SK-N-SH treated with all-trans-retinoic acid at 6 μM for 48 hours (cell line): ENCODE data around the gene MPPED2.

ENCODE experiments used
- ATAC-seq: fragments of 200-7000 bp; cut with Tn5 transposase; 3 replicates; pipeline ENCODE4 v1.9.1; 2020; ENCODE audit warnings: mild to moderate bottlenecking, moderate library complexity
- BACH2 ChIP-seq: fragments of 250-450 bp; sonication (Bioruptor Pico); IDR thresholded peaks from 2 replicates; pipeline ENCODE4 v1.9.0; 2021; ENCODE audit warnings: mild to moderate bottlenecking, borderline replicate concordance
- CSDC2 ChIP-seq: fragments of 250-450 bp; sonication (Bioruptor Pico); IDR thresholded peaks from 2 replicates; pipeline ENCODE4 v1.5.0; 2020; ENCODE audit warnings: mild to moderate bottlenecking, moderate library complexity
- ESRRG ChIP-seq: fragments of 250-450 bp; sonication (Bioruptor Pico); IDR thresholded peaks from 2 replicates; pipeline ENCODE4 v1.6.1; 2021; ENCODE audit warnings: mild to moderate bottlenecking
- GLIS3 ChIP-seq: fragments of 250-450 bp; sonication (Bioruptor Pico); IDR thresholded peaks from 2 replicates; pipeline ENCODE4 v1.5.0; 2020; ENCODE audit warnings: mild to moderate bottlenecking, moderate library complexity
- ISL1 ChIP-seq: fragments of 250-450 bp; sonication (Bioruptor Pico); IDR thresholded peaks from 2 replicates; pipeline ENCODE4 v2.1.2; 2022; ENCODE audit warnings: mild to moderate bottlenecking, moderate library complexity
- OSR1 ChIP-seq: fragments of 250-450 bp; sonication (Bioruptor Pico); IDR thresholded peaks from 2 replicates; pipeline ENCODE4 v1.8.0; 2022; ENCODE audit warnings: moderate library complexity, mild to moderate bottlenecking, inconsistent platforms
- PPARA ChIP-seq: fragments of 250-450 bp; sonication (Bioruptor Pico); IDR thresholded peaks from 2 replicates; pipeline ENCODE4 v1.5.0; 2020; ENCODE audit warnings: mild to moderate bottlenecking, borderline replicate concordance
- RARB ChIP-seq: fragments of 250-450 bp; sonication (Bioruptor Pico); IDR thresholded peaks from 2 replicates; pipeline ENCODE4 v1.8.0; 2021; ENCODE audit warnings: mild to moderate bottlenecking, moderate library complexity
- SNAI2 ChIP-seq: fragments of 250-450 bp; sonication (Bioruptor Pico); IDR thresholded peaks from 2 replicates; pipeline ENCODE4 v1.5.0; 2020; ENCODE audit warnings: mild to moderate bottlenecking, moderate library complexity
- TCF4 ChIP-seq: fragments of 250-450 bp; sonication (Bioruptor Pico); IDR thresholded peaks from 2 replicates; pipeline ENCODE4 v1.8.0; 2021; ENCODE audit warnings: mild to moderate bottlenecking, moderate library complexity, borderline replicate concordance
- TOX ChIP-seq: fragments of 250-450 bp; sonication (Bioruptor Pico); IDR thresholded peaks from 2 replicates; pipeline ENCODE4 v1.8.0; 2021; ENCODE audit warnings: mild to moderate bottlenecking, moderate library complexity, borderline replicate concordance
- ZC3H10 ChIP-seq: fragments of 250-450 bp; sonication (Bioruptor Pico); IDR thresholded peaks from 2 replicates; pipeline ENCODE4 v1.5.1; 2021; ENCODE audit warnings: mild to moderate bottlenecking, moderate library complexity
- ZFP3 ChIP-seq: fragments of 250-450 bp; sonication (Bioruptor Pico); IDR thresholded peaks from 2 replicates; pipeline ENCODE4 v1.5.0; 2020; ENCODE audit warnings: mild to moderate bottlenecking, moderate library complexity
- ZFP30 ChIP-seq: fragments of 450-650 bp; formaldehyde crosslinking; IDR thresholded peaks from 2 replicates; pipeline ENCODE4 v1.5.0; 2022; ENCODE audit warnings: mild to moderate bottlenecking, moderate library complexity
- ZNF565 ChIP-seq: fragments of 450-650 bp; formaldehyde crosslinking; conservative IDR thresholded peaks from 2 replicates; pipeline ENCODE4 v1.5.0; 2020; ENCODE audit warnings: low read depth, mild to moderate bottlenecking, moderate library complexity
- ZNF70 ChIP-seq: fragments of 450-650 bp; formaldehyde crosslinking; IDR thresholded peaks from 2 replicates; pipeline ENCODE4 v1.5.0; 2020; ENCODE audit warnings: mild to moderate bottlenecking, moderate library complexity
- ZNF8 ChIP-seq: fragments of 450-650 bp; formaldehyde crosslinking; IDR thresholded peaks from 2 replicates; pipeline ENCODE4 v1.5.0; 2020; ENCODE audit warnings: mild to moderate bottlenecking, moderate library complexity
- TF ChIP-seq, protein P1 (sequence below): fragments of 250-450 bp; sonication (Bioruptor Pico); IDR thresholded peaks from 2 replicates; pipeline ENCODE4 v1.5.0; 2020; ENCODE audit warnings: mild to moderate bottlenecking, moderate library complexity
- TF ChIP-seq, protein P2 (sequence below): fragments of 250-450 bp; sonication (Bioruptor Pico); IDR thresholded peaks from 2 replicates; pipeline ENCODE4 v1.5.1; 2020; ENCODE audit warnings: low read depth, mild to moderate bottlenecking, moderate library complexity
- TF ChIP-seq, protein P3 (sequence below): fragments of 250-450 bp; sonication (Bioruptor Pico); IDR thresholded peaks from 2 replicates; pipeline ENCODE4 v1.8.0; 2020; ENCODE audit warnings: mild to moderate bottlenecking, moderate library complexity, borderline replicate concordance
- TF ChIP-seq, protein P4 (sequence below): fragments of 250-450 bp; sonication (Bioruptor Pico); IDR thresholded peaks from 2 replicates; pipeline ENCODE4 v1.8.0; 2021; ENCODE audit warnings: low read depth, mild to moderate bottlenecking, moderate library complexity, borderline replicate concordance
- TF ChIP-seq, protein P5 (sequence below): fragments of 250-450 bp; sonication (Bioruptor Pico); IDR thresholded peaks from 2 replicates; pipeline ENCODE4 v1.5.1; 2021; ENCODE audit warnings: mild to moderate bottlenecking, moderate library complexity

Gene MPPED2

DNA sequence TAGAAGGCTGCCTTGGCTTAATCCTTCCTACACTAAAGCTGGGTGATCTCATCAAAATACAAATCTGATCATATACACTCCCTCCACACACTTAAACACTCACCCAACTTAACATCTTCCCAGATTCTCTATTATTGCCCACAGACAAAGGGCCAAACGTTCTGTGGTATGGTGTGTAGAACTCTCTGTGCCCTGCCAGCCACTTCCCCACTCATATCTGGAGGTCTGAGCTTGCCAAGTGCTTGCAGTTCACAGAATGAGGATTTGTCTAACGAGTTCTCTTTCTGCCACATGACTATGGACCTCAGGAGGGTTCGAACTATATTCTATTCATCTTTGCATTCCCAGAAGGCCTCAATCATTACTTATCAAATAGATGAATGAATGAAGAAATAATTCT lies 77.6 kb downstream of the MPPED2 start:
- no peak for TF ChIP-seq CSDC2 (CRISPR knock-in tag)
- TF ChIP-seq TCF4 (CRISPR knock-in tag), result no peak
- TF ChIP-seq, protein P1, sequence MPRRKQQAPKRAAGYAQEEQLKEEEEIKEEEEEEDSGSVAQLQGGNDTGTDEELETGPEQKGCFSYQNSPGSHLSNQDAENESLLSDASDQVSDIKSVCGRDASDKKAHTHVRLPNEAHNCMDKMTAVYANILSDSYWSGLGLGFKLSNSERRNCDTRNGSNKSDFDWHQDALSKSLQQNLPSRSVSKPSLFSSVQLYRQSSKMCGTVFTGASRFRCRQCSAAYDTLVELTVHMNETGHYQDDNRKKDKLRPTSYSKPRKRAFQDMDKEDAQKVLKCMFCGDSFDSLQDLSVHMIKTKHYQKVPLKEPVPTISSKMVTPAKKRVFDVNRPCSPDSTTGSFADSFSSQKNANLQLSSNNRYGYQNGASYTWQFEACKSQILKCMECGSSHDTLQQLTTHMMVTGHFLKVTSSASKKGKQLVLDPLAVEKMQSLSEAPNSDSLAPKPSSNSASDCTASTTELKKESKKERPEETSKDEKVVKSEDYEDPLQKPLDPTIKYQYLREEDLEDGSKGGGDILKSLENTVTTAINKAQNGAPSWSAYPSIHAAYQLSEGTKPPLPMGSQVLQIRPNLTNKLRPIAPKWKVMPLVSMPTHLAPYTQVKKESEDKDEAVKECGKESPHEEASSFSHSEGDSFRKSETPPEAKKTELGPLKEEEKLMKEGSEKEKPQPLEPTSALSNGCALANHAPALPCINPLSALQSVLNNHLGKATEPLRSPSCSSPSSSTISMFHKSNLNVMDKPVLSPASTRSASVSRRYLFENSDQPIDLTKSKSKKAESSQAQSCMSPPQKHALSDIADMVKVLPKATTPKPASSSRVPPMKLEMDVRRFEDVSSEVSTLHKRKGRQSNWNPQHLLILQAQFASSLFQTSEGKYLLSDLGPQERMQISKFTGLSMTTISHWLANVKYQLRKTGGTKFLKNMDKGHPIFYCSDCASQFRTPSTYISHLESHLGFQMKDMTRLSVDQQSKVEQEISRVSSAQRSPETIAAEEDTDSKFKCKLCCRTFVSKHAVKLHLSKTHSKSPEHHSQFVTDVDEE (CRISPR knock-in tag), result no peak
- TF ChIP-seq ESRRG (CRISPR knock-in tag), result no peak
- TF ChIP-seq, protein P2, sequence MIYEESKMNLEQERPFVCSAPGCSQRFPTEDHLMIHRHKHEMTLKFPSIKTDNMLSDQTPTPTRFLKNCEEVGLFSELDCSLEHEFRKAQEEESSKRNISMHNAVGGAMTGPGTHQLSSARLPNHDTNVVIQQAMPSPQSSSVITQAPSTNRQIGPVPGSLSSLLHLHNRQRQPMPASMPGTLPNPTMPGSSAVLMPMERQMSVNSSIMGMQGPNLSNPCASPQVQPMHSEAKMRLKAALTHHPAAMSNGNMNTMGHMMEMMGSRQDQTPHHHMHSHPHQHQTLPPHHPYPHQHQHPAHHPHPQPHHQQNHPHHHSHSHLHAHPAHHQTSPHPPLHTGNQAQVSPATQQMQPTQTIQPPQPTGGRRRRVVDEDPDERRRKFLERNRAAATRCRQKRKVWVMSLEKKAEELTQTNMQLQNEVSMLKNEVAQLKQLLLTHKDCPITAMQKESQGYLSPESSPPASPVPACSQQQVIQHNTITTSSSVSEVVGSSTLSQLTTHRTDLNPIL (CRISPR knock-in tag), result no peak
- TF ChIP-seq, protein P3, sequence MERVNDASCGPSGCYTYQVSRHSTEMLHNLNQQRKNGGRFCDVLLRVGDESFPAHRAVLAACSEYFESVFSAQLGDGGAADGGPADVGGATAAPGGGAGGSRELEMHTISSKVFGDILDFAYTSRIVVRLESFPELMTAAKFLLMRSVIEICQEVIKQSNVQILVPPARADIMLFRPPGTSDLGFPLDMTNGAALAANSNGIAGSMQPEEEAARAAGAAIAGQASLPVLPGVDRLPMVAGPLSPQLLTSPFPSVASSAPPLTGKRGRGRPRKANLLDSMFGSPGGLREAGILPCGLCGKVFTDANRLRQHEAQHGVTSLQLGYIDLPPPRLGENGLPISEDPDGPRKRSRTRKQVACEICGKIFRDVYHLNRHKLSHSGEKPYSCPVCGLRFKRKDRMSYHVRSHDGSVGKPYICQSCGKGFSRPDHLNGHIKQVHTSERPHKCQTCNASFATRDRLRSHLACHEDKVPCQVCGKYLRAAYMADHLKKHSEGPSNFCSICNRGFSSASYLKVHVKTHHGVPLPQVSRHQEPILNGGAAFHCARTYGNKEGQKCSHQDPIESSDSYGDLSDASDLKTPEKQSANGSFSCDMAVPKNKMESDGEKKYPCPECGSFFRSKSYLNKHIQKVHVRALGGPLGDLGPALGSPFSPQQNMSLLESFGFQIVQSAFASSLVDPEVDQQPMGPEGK, result no peak
- TF ChIP-seq, protein P4, sequence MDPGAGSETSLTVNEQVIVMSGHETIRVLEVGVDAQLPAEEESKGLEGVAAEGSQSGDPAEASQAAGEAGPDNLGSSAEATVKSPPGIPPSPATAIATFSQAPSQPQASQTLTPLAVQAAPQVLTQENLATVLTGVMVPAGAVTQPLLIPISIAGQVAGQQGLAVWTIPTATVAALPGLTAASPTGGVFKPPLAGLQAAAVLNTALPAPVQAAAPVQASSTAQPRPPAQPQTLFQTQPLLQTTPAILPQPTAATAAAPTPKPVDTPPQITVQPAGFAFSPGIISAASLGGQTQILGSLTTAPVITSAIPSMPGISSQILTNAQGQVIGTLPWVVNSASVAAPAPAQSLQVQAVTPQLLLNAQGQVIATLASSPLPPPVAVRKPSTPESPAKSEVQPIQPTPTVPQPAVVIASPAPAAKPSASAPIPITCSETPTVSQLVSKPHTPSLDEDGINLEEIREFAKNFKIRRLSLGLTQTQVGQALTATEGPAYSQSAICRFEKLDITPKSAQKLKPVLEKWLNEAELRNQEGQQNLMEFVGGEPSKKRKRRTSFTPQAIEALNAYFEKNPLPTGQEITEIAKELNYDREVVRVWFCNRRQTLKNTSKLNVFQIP (CRISPR knock-in tag), result no peak
- TF ChIP-seq RARB (CRISPR knock-in tag), result no peak
- no peak for TF ChIP-seq GLIS3 (CRISPR knock-in tag)
- TF ChIP-seq ISL1, result no peak
- no peak for TF ChIP-seq SNAI2 (CRISPR knock-in tag)
- TF ChIP-seq ZNF8 (CRISPR knock-in tag), result no peak
- no peak for TF ChIP-seq ZFP3
- no peak for TF ChIP-seq ZNF565 (CRISPR knock-in tag)

DNA sequence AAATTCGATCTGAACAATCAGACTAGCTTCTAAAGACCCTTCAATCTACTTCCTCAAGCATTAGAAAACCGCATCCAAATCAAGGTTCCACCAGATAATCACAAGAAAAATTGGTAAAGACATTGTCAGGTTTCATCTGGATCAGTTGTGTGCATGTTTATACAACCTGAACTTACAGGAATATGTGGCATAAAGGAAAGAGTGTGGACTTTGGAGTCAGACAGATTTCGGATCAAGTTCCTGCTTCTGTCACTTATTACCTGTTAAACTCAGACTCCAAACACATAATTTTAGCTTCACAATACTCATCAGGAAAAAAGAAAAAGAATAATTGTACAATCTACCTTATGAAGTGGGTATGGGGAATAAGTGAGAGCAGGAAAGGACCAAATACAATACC lies 80.5 kb downstream of the MPPED2 start:
- TF ChIP-seq OSR1 (CRISPR knock-in tag) (no peak), BACH2 (no peak), ZFP30 (CRISPR knock-in tag) (no peak), ISL1 (no peak)
- TF ChIP-seq, protein P3, result no peak
- no peak for ATAC-seq

More for the DNA sequence above, 77.6 kb downstream of the MPPED2 start:
- no peak for ATAC-seq

DNA sequence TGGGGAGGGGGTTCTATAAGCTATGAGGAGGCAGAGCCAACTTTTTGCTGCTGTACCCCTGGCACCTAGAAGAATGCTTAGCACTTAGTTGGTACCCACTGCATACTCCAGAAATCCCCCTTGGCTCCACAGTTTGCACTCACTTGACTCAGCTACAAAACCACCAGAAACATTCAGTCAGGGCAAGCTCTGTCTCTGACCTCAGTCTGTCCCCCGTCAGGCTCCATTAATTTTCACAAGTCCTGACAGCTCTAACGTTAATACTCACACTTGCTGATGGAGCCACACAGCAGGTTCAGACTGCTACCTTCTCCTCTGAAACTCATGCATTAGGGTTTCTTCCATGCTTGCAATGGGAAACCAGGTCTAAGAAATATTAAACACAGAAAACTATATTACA lies 81.7 kb downstream of the MPPED2 start:
- TF ChIP-seq ZNF8 (CRISPR knock-in tag) (no peak), ZFP30 (CRISPR knock-in tag) (no peak), ZNF565 (CRISPR knock-in tag) (no peak), RARB (CRISPR knock-in tag) (no peak)
- no peak for ATAC-seq

DNA sequence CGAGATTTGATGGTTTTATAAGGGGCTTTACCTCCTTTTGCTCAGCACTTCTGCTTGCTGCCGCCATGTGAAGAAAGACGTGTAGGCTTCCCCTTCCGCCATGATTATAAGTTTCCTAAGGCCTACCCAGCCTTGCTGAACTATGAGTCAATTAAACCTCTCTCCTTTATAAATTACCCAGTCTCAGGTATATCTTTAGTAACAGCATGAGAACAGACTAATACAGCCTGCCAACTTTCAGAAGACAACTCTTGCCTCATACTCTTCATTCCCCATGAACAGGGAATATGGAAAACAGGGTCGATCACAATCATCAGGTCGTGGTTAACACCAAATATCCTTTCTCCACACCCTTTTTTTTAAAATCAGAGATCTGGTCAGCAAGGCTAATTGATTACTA lies 83.0 kb downstream of the MPPED2 start:
- TF ChIP-seq ZC3H10 (CRISPR knock-in tag) (no peak), OSR1 (CRISPR knock-in tag) (no peak), ISL1 (no peak), TCF4 (CRISPR knock-in tag) (no peak), GLIS3 (CRISPR knock-in tag) (no peak), TOX (CRISPR knock-in tag) (no peak), ZFP3 (no peak), BACH2 (no peak), ZFP30 (CRISPR knock-in tag) (no peak), PPARA (CRISPR knock-in tag) (no peak), ZNF70 (no peak)
- TF ChIP-seq, protein P3, result no peak
- TF ChIP-seq, protein P5, sequence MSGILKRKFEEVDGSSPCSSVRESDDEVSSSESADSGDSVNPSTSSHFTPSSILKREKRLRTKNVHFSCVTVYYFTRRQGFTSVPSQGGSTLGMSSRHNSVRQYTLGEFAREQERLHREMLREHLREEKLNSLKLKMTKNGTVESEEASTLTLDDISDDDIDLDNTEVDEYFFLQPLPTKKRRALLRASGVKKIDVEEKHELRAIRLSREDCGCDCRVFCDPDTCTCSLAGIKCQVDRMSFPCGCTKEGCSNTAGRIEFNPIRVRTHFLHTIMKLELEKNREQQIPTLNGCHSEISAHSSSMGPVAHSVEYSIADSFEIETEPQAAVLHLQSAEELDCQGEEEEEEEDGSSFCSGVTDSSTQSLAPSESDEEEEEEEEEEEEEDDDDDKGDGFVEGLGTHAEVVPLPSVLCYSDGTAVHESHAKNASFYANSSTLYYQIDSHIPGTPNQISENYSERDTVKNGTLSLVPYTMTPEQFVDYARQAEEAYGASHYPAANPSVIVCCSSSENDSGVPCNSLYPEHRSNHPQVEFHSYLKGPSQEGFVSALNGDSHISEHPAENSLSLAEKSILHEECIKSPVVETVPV (CRISPR knock-in tag), result no peak
- TF ChIP-seq, protein P4 (CRISPR knock-in tag), result no peak
- ATAC-seq, result no peak
